ENCODE data around the gene NLRP9. TPM values are rescaled to one million over a fixed set of nuclear protein-coding genes. Genes with fewer than 3 reads are reported as not detected.

NLRP9 gene
- total RNA-seq, 1 donor = not detected

GRCh38 chr19:55674841-55675660 is 63.2 kb downstream of the NLRP9 start, which contains the start of gene EPN1:
Gene EPN1, plus strand, starts transcription at chr19:55675226. Its CDS starts 3,402 bp downstream, at chr19:55678628.
- peak within 1 kb of the TSS; percentile 92 for H3K4me3 ChIP-seq (ENCODE audit: low read length)
- no peaks in the 10 kb centered on the region for H3K27me3 ChIP-seq (ENCODE audit: insufficient read depth, low read length)
- peaks cover 53% of the 10 kb centered on the region for H3K4me1 ChIP-seq (ENCODE audit: insufficient read depth, low read length)
- H3K9me3 ChIP-seq (ENCODE audit: low read depth, low read length) = no peaks in the 10 kb centered on the region

DNA sequence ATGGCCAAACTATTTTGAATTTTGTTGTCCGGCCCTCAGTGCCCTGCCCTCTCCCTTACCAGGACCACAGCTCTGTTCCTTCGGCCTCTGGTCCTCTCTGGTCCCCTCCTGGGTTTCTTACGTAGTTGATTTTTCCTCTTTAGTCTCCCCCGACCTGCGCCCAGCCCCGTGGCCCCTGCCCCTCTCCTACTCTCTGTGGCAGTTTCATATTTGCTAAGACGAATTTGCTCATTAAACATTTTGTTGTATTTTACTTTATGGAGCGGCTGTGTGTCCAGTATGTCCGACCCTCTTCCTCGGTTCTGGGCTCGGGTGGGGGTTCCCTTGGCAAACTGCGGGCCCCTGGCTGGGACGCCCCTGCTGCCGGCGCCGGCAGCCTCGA is 63.8 kb downstream of the NLRP9 start:
- peaks cover 47% of the 10 kb centered on the region for H3K4me1 ChIP-seq (ENCODE audit: insufficient read depth, low read length)

DNA sequence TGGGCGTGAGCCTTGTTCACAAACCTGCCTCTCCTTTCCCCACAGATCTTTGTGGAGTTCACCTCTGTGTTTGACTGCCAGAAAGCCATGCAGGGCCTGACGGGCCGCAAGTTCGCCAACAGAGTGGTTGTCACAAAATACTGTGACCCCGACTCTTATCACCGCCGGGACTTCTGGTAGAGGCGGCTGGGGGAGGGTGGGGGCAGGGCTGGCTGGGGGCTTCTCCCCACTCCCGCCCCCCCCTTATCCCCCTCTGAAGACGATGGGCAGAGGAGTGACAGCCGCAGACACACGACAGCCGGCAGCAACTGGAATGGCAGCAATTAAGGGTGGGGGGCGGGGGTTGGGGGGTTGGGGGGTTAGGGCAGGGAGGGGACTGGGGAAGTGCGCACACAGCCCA is 64.3 kb downstream of the NLRP9 start:
- H3K9me3 ChIP-seq (ENCODE audit: low read depth, low read length) = no peaks in the 10 kb centered on the region
- H3K27me3 ChIP-seq (ENCODE audit: insufficient read depth, low read length) = no peaks in the 10 kb centered on the region
- H3K4me1 ChIP-seq (ENCODE audit: insufficient read depth, low read length) = peaks cover 41% of the 10 kb centered on the region
- H3K4me3 ChIP-seq (ENCODE audit: low read length) = no peak overlapping the region

More for the DNA sequence above, 63.8 kb downstream of the NLRP9 start:
- H3K4me3 ChIP-seq (ENCODE audit: low read length) = peak overlapping the region; percentile 92
- H3K27me3 ChIP-seq (ENCODE audit: insufficient read depth, low read length) = no peaks in the 10 kb centered on the region
- no peaks in the 10 kb centered on the region for H3K9me3 ChIP-seq (ENCODE audit: low read depth, low read length)

GRCh38 chr19:55673465-55673864 is 64.7 kb downstream of the NLRP9 start:
- Histone ChIP-seq H3K4me3 (ENCODE audit: low read length) (no peak overlapping the region), H3K27me3 (ENCODE audit: insufficient read depth, low read length) (no peaks in the 10 kb centered on the region), H3K9me3 (ENCODE audit: low read depth, low read length) (no peaks in the 10 kb centered on the region), H3K4me1 (ENCODE audit: insufficient read depth, low read length) (peaks cover 37% of the 10 kb centered on the region)

DNA sequence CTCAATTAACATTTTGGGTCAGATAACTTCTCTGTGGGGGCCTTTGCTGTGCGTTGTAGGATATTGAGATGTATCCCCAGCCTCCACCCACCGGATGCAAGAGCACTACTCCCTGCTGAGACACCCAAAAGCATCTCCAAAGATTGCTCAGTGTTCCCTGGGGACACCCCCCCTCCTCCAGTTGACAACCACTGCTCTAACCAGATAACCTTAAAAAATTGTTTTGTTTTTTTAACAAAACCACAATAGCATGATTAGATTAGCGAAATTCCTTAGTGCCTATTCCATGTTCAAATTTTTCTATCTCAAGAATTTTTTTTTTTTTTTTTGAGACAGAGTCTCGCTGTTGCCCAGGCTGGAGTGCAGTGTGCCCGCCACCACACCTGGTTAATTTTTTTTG is 65.8 kb downstream of the NLRP9 start:
- no peaks in the 10 kb centered on the region for H3K27me3 ChIP-seq (ENCODE audit: insufficient read depth, low read length)
- no peaks in the 10 kb centered on the region for H3K9me3 ChIP-seq (ENCODE audit: low read depth, low read length)
- peaks cover 27% of the 10 kb centered on the region for H3K4me1 ChIP-seq (ENCODE audit: insufficient read depth, low read length)
- no peak overlapping the region for H3K4me3 ChIP-seq (ENCODE audit: low read length)

- H3K4me3 ChIP-seq (ENCODE audit: low read length) = no peak overlapping the region
- peaks cover 13% of the 10 kb centered on the region for H3K4me1 ChIP-seq (ENCODE audit: insufficient read depth, low read length)
- no peaks in the 10 kb centered on the region for H3K9me3 ChIP-seq (ENCODE audit: low read depth, low read length)
- no peaks in the 10 kb centered on the region for H3K27me3 ChIP-seq (ENCODE audit: insufficient read depth, low read length)
Observed at GRCh38 chr19:55671054-55671378, 67.2 kb downstream of the NLRP9 start.

DNA sequence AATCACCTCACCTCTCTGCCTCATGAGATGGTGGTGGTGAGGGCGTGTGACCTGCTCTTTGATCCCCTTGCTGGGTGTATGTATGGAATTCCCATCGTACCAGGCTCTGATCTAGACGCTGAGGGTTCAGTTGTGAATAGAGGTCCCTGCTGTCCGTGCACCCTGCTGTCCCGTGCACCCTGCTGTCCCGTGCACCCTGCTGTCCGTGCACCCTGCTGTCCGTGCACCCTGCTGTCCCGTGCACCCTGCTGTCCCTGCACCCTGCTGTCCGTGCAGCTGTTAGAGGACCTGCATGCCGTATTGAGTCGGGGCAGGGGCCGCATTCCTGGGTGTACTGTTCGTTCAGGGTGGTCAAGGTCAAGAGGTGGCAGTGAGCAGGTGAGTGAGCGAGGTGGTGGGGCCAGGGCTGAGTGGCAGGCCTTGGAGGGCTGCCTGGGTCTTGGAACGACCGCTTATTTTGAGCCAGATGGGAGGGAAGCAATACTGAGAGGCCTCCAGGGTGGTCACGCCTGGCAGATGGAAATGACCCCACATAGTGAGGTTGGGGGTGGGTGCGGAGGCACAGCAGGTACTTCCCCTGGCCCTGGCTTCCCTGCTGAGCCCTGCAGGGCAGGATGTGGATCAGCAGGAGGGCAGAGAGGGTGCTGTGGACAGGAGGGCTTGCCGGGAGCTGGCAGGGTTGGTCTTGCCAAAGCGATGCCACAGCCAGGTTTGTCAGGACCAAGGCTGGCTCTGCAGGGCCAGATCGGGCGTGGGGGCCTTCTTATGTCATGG is 67.7 kb downstream of the NLRP9 start:
- Histone ChIP-seq H3K4me1 (ENCODE audit: insufficient read depth, low read length) (peaks cover 7% of the 10 kb centered on the region), H3K9me3 (ENCODE audit: low read depth, low read length) (no peaks in the 10 kb centered on the region), H3K4me3 (ENCODE audit: low read length) (no peak overlapping the region), H3K27me3 (ENCODE audit: insufficient read depth, low read length) (no peaks in the 10 kb centered on the region)

- Histone ChIP-seq H3K4me1 (ENCODE audit: insufficient read depth, low read length) (peaks cover 5% of the 10 kb centered on the region), H3K4me3 (ENCODE audit: low read length) (no peak overlapping the region)
Observed at GRCh38 chr19:55669418-55670279, 68.6 kb downstream of the NLRP9 start.

DNA sequence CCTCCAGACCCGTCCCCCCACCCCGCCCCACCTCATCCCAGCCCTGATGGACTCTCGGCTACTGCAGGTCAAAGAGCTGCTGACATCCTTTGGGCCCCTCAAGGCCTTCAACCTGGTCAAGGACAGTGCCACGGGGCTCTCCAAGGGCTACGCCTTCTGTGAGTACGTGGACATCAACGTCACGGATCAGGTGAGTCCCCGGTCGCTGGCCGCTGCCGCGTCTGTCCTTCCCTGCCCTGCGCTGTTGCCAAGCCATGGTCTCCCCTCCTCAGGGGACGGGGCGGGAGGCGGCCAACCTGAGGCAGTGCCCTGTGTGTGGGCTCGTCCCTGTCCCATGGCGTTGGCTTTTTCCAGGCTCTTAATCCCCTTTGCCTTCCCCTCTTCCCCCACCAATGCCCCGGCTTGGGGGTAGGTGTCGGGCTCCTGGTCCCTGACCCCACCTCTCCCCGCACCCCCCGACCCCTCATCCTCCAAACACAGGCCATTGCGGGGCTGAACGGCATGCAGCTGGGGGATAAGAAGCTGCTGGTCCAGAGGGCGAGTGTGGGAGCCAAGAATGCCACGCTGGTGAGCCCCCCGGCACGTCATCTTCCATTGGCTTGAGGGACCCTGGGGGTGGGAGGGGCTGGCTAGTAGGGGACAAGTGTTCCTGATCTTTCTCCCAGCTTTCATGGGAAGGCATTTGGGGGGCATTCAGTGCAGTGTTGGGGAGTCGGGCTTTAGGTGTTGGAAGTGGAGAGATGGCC is 69.4 kb downstream of the NLRP9 start:
- H3K9me3 ChIP-seq (ENCODE audit: low read depth, low read length) = no peaks in the 10 kb centered on the region
- no peak overlapping the region for H3K4me3 ChIP-seq (ENCODE audit: low read length)
- H3K27me3 ChIP-seq (ENCODE audit: insufficient read depth, low read length) = no peaks in the 10 kb centered on the region
- no peaks in the 10 kb centered on the region for H3K4me1 ChIP-seq (ENCODE audit: insufficient read depth, low read length)

More at GRCh38 chr19:55669418-55670279, 68.6 kb downstream of the NLRP9 start:
- H3K9me3 ChIP-seq (ENCODE audit: low read depth, low read length) = no peaks in the 10 kb centered on the region
- no peaks in the 10 kb centered on the region for H3K27me3 ChIP-seq (ENCODE audit: insufficient read depth, low read length)

GRCh38 chr19:55667958-55668357 is 70.2 kb downstream of the NLRP9 start:
- Histone ChIP-seq H3K4me1 (ENCODE audit: insufficient read depth, low read length) (no peaks in the 10 kb centered on the region), H3K9me3 (ENCODE audit: low read depth, low read length) (no peaks in the 10 kb centered on the region), H3K27me3 (ENCODE audit: insufficient read depth, low read length) (no peaks in the 10 kb centered on the region), H3K4me3 (ENCODE audit: low read length) (no peak overlapping the region)

- H3K27me3 ChIP-seq (ENCODE audit: insufficient read depth, low read length) = no peaks in the 10 kb centered on the region
- no peaks in the 10 kb centered on the region for H3K4me1 ChIP-seq (ENCODE audit: insufficient read depth, low read length)
- H3K4me3 ChIP-seq (ENCODE audit: low read length) = no peak overlapping the region
- no peaks in the 10 kb centered on the region for H3K9me3 ChIP-seq (ENCODE audit: low read depth, low read length)
Observed at GRCh38 chr19:55667511-55667910, 70.7 kb downstream of the NLRP9 start.

GRCh38 chr19:55667006-55667381 is 71.2 kb downstream of the NLRP9 start:
- no peaks in the 10 kb centered on the region for H3K27me3 ChIP-seq (ENCODE audit: insufficient read depth, low read length)
- H3K4me3 ChIP-seq (ENCODE audit: low read length) = no peak overlapping the region

DNA sequence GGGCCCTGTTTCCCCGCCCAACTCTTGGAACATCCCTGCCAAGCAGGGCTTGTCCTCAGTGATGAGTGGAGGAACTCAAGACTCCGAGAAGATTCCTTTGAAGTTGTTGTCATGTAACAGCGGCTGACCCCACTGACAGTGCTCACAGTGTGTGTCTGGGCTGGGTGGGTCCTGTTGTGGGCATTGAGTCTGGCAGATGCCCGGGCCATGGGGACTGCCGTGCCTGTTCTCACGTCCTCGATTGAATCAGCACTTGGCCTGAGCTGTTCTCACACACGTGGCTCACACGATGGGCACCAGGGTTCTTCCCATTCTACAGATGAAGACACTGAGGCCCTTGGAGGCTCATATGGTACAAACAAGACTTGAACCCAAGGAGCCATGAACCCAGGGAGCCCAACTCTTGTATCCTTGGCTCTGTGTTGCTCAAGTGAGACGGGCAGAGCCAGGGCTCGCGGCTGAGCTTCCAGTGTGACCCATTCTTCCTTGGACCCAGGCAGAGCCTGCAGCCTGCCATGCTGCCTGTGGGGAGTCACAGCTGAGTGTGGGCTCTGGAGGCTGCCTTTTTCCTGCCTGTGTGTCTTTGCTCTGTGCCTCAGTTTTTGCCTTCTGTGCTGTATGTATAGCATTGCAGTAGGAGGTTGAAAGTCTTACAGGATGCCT is 71.7 kb downstream of the NLRP9 start:
- H3K27me3 ChIP-seq (ENCODE audit: insufficient read depth, low read length) = no peaks in the 10 kb centered on the region
- H3K4me1 ChIP-seq (ENCODE audit: insufficient read depth, low read length) = no peaks in the 10 kb centered on the region
- H3K4me3 ChIP-seq (ENCODE audit: low read length) = no peak overlapping the region

More at GRCh38 chr19:55667006-55667381, 71.2 kb downstream of the NLRP9 start:
- H3K4me1 ChIP-seq (ENCODE audit: insufficient read depth, low read length) = no peaks in the 10 kb centered on the region
- no peaks in the 10 kb centered on the region for H3K9me3 ChIP-seq (ENCODE audit: low read depth, low read length)

More for the DNA sequence above, 71.7 kb downstream of the NLRP9 start:
- H3K9me3 ChIP-seq (ENCODE audit: low read depth, low read length) = no peaks in the 10 kb centered on the region

All from mononuclear cell (primary cell).